Measurements from ENCODE around the gene FHOD1. TPM values are rescaled to one million over a fixed set of nuclear protein-coding genes. Genes with fewer than 3 reads are reported as not detected.
A peak's percentile ranks its signal among the peaks of the same experiment; 100 is the strongest.

FHOD1 gene
- total and polyA plus RNA-seq, 9 donors: 9.7 to 31.1 (median 21.4) TPM

GRCh38 chr16:67233596-67233995, 13.7 kb downstream of the FHOD1 start:
- WGBS (ENCODE audit: insufficient coverage): 77% methylated on average over 5 of the region's 7 CpGs

GRCh38 chr16:67230809-67231660, 16.2 kb downstream of the FHOD1 start:
- DNase-seq: no peak
- no peaks in the 10 kb centered on the region for H3K9me3 ChIP-seq (replicated peaks; ENCODE audit: control insufficient read depth, low read depth, low read length)
- 85% methylated on average over 7 of the region's 12 CpGs for WGBS (ENCODE audit: insufficient coverage)
- peaks cover 68% of the 10 kb centered on the region for H3K36me3 ChIP-seq (ENCODE audit: control insufficient read depth, insufficient read depth, low read length)
- H3K4me3 ChIP-seq (ENCODE audit: low read length): no peak overlapping the region
- no peak overlapping the region for H3K27ac ChIP-seq (ENCODE audit: low read length)
- H3K27me3 ChIP-seq (ENCODE audit: control insufficient read depth, insufficient read depth, low read length): no peaks in the 10 kb centered on the region
- peaks cover 15% of the 10 kb centered on the region for H3K4me1 ChIP-seq (ENCODE audit: control insufficient read depth, insufficient read depth, low read length)

More at GRCh38 chr16:67233596-67233995, 13.7 kb downstream of the FHOD1 start:
- no peaks in the 10 kb centered on the region for H3K4me1 ChIP-seq (ENCODE audit: control insufficient read depth, insufficient read depth, low read length)
- H3K27ac ChIP-seq (ENCODE audit: low read length): no peak overlapping the region
- H3K36me3 ChIP-seq (ENCODE audit: control insufficient read depth, insufficient read depth, low read length): peaks cover 81% of the 10 kb centered on the region
- no peak for DNase-seq
- no peaks in the 10 kb centered on the region for H3K27me3 ChIP-seq (ENCODE audit: control insufficient read depth, insufficient read depth, low read length)
- no peak overlapping the region for H3K4me3 ChIP-seq (ENCODE audit: low read length)
- H3K9me3 ChIP-seq (replicated peaks; ENCODE audit: control insufficient read depth, low read depth, low read length): no peaks in the 10 kb centered on the region

- no peaks in the 10 kb centered on the region for H3K9me3 ChIP-seq (replicated peaks; ENCODE audit: control insufficient read depth, low read depth, low read length)
- H3K36me3 ChIP-seq (ENCODE audit: control insufficient read depth, insufficient read depth, low read length): peaks cover 60% of the 10 kb centered on the region
- no peak for DNase-seq
- no peak overlapping the region for H3K27ac ChIP-seq (ENCODE audit: low read length)
- WGBS (ENCODE audit: insufficient coverage): 95% methylated on average over 32 of the region's 32 CpGs
- no peak overlapping the region for H3K4me3 ChIP-seq (ENCODE audit: low read length)
- H3K4me1 ChIP-seq (ENCODE audit: control insufficient read depth, insufficient read depth, low read length): peaks cover 23% of the 10 kb centered on the region
- no peaks in the 10 kb centered on the region for H3K27me3 ChIP-seq (ENCODE audit: control insufficient read depth, insufficient read depth, low read length)
Measured at GRCh38 chr16:67229906-67230808, 17.1 kb downstream of the FHOD1 start.

GRCh38 chr16:67228905-67229304, 18.4 kb downstream of the FHOD1 start:
- Histone ChIP-seq H3K36me3 (ENCODE audit: control insufficient read depth, insufficient read depth, low read length) (peaks cover 49% of the 10 kb centered on the region), H3K4me1 (ENCODE audit: control insufficient read depth, insufficient read depth, low read length) (peaks cover 23% of the 10 kb centered on the region), H3K4me3 (ENCODE audit: low read length) (no peak overlapping the region), H3K27me3 (ENCODE audit: control insufficient read depth, insufficient read depth, low read length) (no peaks in the 10 kb centered on the region), H3K27ac (ENCODE audit: low read length) (no peak overlapping the region), H3K9me3 (replicated peaks; ENCODE audit: control insufficient read depth, low read depth, low read length) (no peaks in the 10 kb centered on the region)
- no peak for DNase-seq
- 92% methylated on average over 8 of the region's 9 CpGs for WGBS (ENCODE audit: insufficient coverage)

- Histone ChIP-seq H3K4me1 (ENCODE audit: control insufficient read depth, insufficient read depth, low read length) (peaks cover 23% of the 10 kb centered on the region), H3K27ac (ENCODE audit: low read length) (no peak overlapping the region), H3K27me3 (ENCODE audit: control insufficient read depth, insufficient read depth, low read length) (no peaks in the 10 kb centered on the region), H3K4me3 (ENCODE audit: low read length) (peak overlapping the region; percentile 78), H3K9me3 (replicated peaks; ENCODE audit: control insufficient read depth, low read depth, low read length) (no peaks in the 10 kb centered on the region), H3K36me3 (ENCODE audit: control insufficient read depth, insufficient read depth, low read length) (peaks cover 43% of the 10 kb centered on the region)
- WGBS (ENCODE audit: insufficient coverage): 87% methylated on average over 5 of the region's 9 CpGs
- no peak for DNase-seq
Measured at GRCh38 chr16:67228034-67228785, 19.1 kb downstream of the FHOD1 start.

GRCh38 chr16:67227567-67227921, 19.7 kb downstream of the FHOD1 start:
- 11% methylated on average over 9 of the region's 12 CpGs for WGBS (ENCODE audit: insufficient coverage)
- no peaks in the 10 kb centered on the region for H3K9me3 ChIP-seq (replicated peaks; ENCODE audit: control insufficient read depth, low read depth, low read length)
- H3K4me3 ChIP-seq (ENCODE audit: low read length): peak overlapping the region; percentile 78
- H3K36me3 ChIP-seq (ENCODE audit: control insufficient read depth, insufficient read depth, low read length): peaks cover 42% of the 10 kb centered on the region
- DNase-seq: no peak
- no peaks in the 10 kb centered on the region for H3K27me3 ChIP-seq (ENCODE audit: control insufficient read depth, insufficient read depth, low read length)
- peak overlapping the region; percentile 32 for H3K27ac ChIP-seq (ENCODE audit: low read length)
- peaks cover 23% of the 10 kb centered on the region for H3K4me1 ChIP-seq (ENCODE audit: control insufficient read depth, insufficient read depth, low read length)

- Histone ChIP-seq H3K27ac (ENCODE audit: low read length) (peak within 1 kb of the TSS; percentile 86), H3K27me3 (ENCODE audit: control insufficient read depth, insufficient read depth, low read length) (no peaks in the 10 kb centered on the region), H3K4me3 (ENCODE audit: low read length) (peak within 1 kb of the TSS; percentile 78), H3K4me1 (ENCODE audit: control insufficient read depth, insufficient read depth, low read length) (peaks cover 23% of the 10 kb centered on the region), H3K9me3 (replicated peaks; ENCODE audit: control insufficient read depth, low read depth, low read length) (no peaks in the 10 kb centered on the region), H3K36me3 (ENCODE audit: control insufficient read depth, insufficient read depth, low read length) (peaks cover 41% of the 10 kb centered on the region)
- peak; percentile 99 for DNase-seq
- WGBS (ENCODE audit: insufficient coverage): 0% methylated on average over 39 of the region's 46 CpGs
Measured at GRCh38 chr16:67226804-67227566, 20.3 kb downstream of the FHOD1 start, which contains the start of gene TMEM208. TSS of gene TMEM208 (plus strand) at chr16:67227130. CDS start at chr16:67227219, 89 bp downstream.

GRCh38 chr16:67226295-67226803, 20.9 kb downstream of the FHOD1 start:
- H3K9me3 ChIP-seq (replicated peaks; ENCODE audit: control insufficient read depth, low read depth, low read length): no peaks in the 10 kb centered on the region
- H3K36me3 ChIP-seq (ENCODE audit: control insufficient read depth, insufficient read depth, low read length): peaks cover 35% of the 10 kb centered on the region
- DNase-seq: no peak
- no peaks in the 10 kb centered on the region for H3K27me3 ChIP-seq (ENCODE audit: control insufficient read depth, insufficient read depth, low read length)
- H3K4me3 ChIP-seq (ENCODE audit: low read length): peak overlapping the region; percentile 78
- 7% methylated on average over 11 of the region's 12 CpGs for WGBS (ENCODE audit: insufficient coverage)
- peaks cover 23% of the 10 kb centered on the region for H3K4me1 ChIP-seq (ENCODE audit: control insufficient read depth, insufficient read depth, low read length)
- H3K27ac ChIP-seq (ENCODE audit: low read length): peak overlapping the region; percentile 86

GRCh38 chr16:67223992-67224391, 23.3 kb downstream of the FHOD1 start:
- Histone ChIP-seq H3K27ac (ENCODE audit: low read length) (no peak overlapping the region), H3K9me3 (replicated peaks; ENCODE audit: control insufficient read depth, low read depth, low read length) (no peaks in the 10 kb centered on the region), H3K36me3 (ENCODE audit: control insufficient read depth, insufficient read depth, low read length) (peaks cover 12% of the 10 kb centered on the region), H3K4me1 (ENCODE audit: control insufficient read depth, insufficient read depth, low read length) (peaks cover 23% of the 10 kb centered on the region), H3K27me3 (ENCODE audit: control insufficient read depth, insufficient read depth, low read length) (no peaks in the 10 kb centered on the region), H3K4me3 (ENCODE audit: low read length) (no peak overlapping the region)
- no peak for DNase-seq
- 79% methylated on average over 2 of the region's 3 CpGs for WGBS (ENCODE audit: insufficient coverage)
